HCT116 (cell line): ENCODE results near the gene TCP11L1. TPM values are rescaled to one million over a fixed set of nuclear protein-coding genes. Genes with fewer than 3 reads are reported as not detected.

ENCODE experiments used
- ATAC-seq: fragments of 200-7000 bp; cut with Tn5 transposase; 2 replicates; pipeline ENCODE4 v1.9.1; 2020; ENCODE audit warnings: mild to moderate bottlenecking, moderate library complexity
- BruUV-seq: library from RNA; stranded (reverse); fragments of 400-500 nt; replicated peaks from 2 replicates; lab custom pipeline; 2021; lab: Mats Ljungman, UMichigan
- CTCF ChIA-PET: fragments of 300-600 bp; sonication (Branson Sonifier 250); formaldehyde crosslinking; loops from one replicate; lab custom pipeline; 2021; ENCODE audit warnings: antibody characterized with exemption; lab: Charles Lee
- POLR2A ChIA-PET: fragments of 300-600, 350-600 bp; sonication (Branson Sonifier 250); formaldehyde crosslinking; loops from one replicate; lab custom pipeline; 2021; ENCODE audit warnings: antibody characterized with exemption; lab: Charles Lee
- RAD21 ChIA-PET, 2 experiments: fragments of 300-600 bp; sonication (Branson Sonifier 250); formaldehyde crosslinking; loops; one replicate each; lab custom pipeline; 2023; ENCODE audit warnings: low total read pairs in 2 of 2; ENCODE audit not compliant: uncharacterized antibody in 2 of 2, unreplicated experiment in 2 of 2, low non-redundant PET in 1 of 2; lab: Charles Lee
- DNase-seq: peaks from one replicate; pipeline ENCODE4 v3.0.0-alpha.2; 2010; ENCODE audit warnings: low read depth, low spot score
- H2AFZ ChIP-seq: fragments of 200-600 bp; shearing (Covaris generic), sonication (generic); 2 replicates; pipeline ENCODE4 v1.6.1; 2017; ENCODE audit warnings: low read depth, mixed run types, mixed read lengths, antibody characterized with exemption, low read length; ENCODE audit not compliant: poor library complexity, severe bottlenecking
- H3K27ac ChIP-seq: 2 replicates; pipeline ENCODE4 v1.5.1; 2012; ENCODE audit warnings: low read depth, low read length
- H3K27me3 ChIP-seq: fragments of 200-600 bp; sonication (generic); 2 replicates; pipeline ENCODE4 v1.6.1; 2016; ENCODE audit warnings: mixed run types, low read length, mixed read lengths; ENCODE audit not compliant: insufficient read depth
- H3K36me3 ChIP-seq, 2 experiments: fragments of 200-500 bp in 1 of 2; fragments of 200-600 bp in 1 of 2; sonication (Bioruptor generic) in 1 of 2; sonication (generic) in 1 of 2; 2 replicates each; pipeline versions ENCODE4 v1.5.1 to v1.6.1; 2014 to 2016; ENCODE audit warnings: low read length in 2 of 2, inconsistent platforms in 1 of 2, mixed read lengths in 1 of 2, mixed run types in 1 of 2; ENCODE audit not compliant: insufficient read depth in 2 of 2, control insufficient read depth in 1 of 2
- H3K4me1 ChIP-seq, 2 experiments: fragments of 200-600 bp in 1 of 2; sonication (generic) in 1 of 2; 2 replicates each; pipeline versions ENCODE4 v1.5.1 to v1.6.1; 2012 to 2017; ENCODE audit warnings: low read length in 2 of 2, inconsistent platforms in 1 of 2, mild to moderate bottlenecking in 1 of 2, mixed read lengths in 1 of 2, mixed run types in 1 of 2, moderate library complexity in 1 of 2; ENCODE audit not compliant: insufficient read depth in 2 of 2, control insufficient read depth in 1 of 2
- H3K4me2 ChIP-seq: fragments of 200-600 bp; sonication (generic); 2 replicates; pipeline ENCODE4 v1.6.1; 2017; ENCODE audit warnings: mixed run types, low read length, mixed read lengths
- H3K4me3 ChIP-seq, 2 experiments: fragments of 200-600 bp in 1 of 2; sonication (generic) in 1 of 2; replicated peaks in 1 of 2; 2 replicates each; pipeline ENCODE4 v1.5.1; 2011 to 2016; ENCODE audit warnings: low read length in 2 of 2, control low read depth in 1 of 2, low read depth in 1 of 2, mild to moderate bottlenecking in 1 of 2, mixed read lengths in 1 of 2, mixed run types in 1 of 2
- H3K79me2 ChIP-seq: fragments of 200-600 bp; sonication (generic); 2 replicates; pipeline ENCODE4 v1.6.1; 2017; ENCODE audit warnings: mild to moderate bottlenecking, mixed run types, low read length, moderate library complexity, mixed read lengths; ENCODE audit not compliant: insufficient read depth
- H3K9ac ChIP-seq: fragments of 200-600 bp; sonication (generic); 2 replicates; pipeline ENCODE4 v1.6.1; 2016; ENCODE audit warnings: low read length, mixed read lengths
- H3K9me2 ChIP-seq: fragments of 200-600 bp; sonication (generic), shearing (Covaris generic); 2 replicates; pipeline ENCODE4 v1.6.1; 2017; ENCODE audit warnings: mixed run types, mild to moderate bottlenecking, moderate library complexity; ENCODE audit not compliant: insufficient read depth
- H3K9me3 ChIP-seq, 2 experiments: fragments of 200-500 bp in 1 of 2; fragments of 200-600 bp in 1 of 2; sonication (Bioruptor generic) in 1 of 2; sonication (generic) in 1 of 2; 2 replicates each; pipeline ENCODE4 v1.6.1; 2014 to 2017; ENCODE audit warnings: low read length in 2 of 2, mixed read lengths in 2 of 2, inconsistent platforms in 1 of 2, low read depth in 1 of 2, mild to moderate bottlenecking in 1 of 2, mixed run types in 1 of 2, moderate library complexity in 1 of 2; ENCODE audit not compliant: control insufficient read depth in 1 of 2, insufficient read depth in 1 of 2
- H4K20me1 ChIP-seq: fragments of 200-600 bp; sonication (generic), shearing (Covaris generic); 2 replicates; pipeline ENCODE4 v1.6.1; 2017; ENCODE audit warnings: mixed run types, mild to moderate bottlenecking, moderate library complexity; ENCODE audit not compliant: insufficient read depth
- EGR1 ChIP-seq: IDR thresholded peaks from 2 replicates; pipeline ENCODE4 v1.6.1; 2012; ENCODE audit warnings: low read depth
- ELF1 ChIP-seq: IDR thresholded peaks from 2 replicates; pipeline ENCODE4 v1.6.1; 2012; ENCODE audit warnings: low read depth, borderline replicate concordance
- EZH2 ChIP-seq: fragments of 200-600 bp; sonication (generic); IDR thresholded peaks from 2 replicates; pipeline ENCODE4 v1.6.1; 2017; ENCODE audit warnings: antibody characterized with exemption, mixed run types
- FOSL1 ChIP-seq: IDR thresholded peaks from 2 replicates; pipeline ENCODE4 v1.6.1; 2012; ENCODE audit warnings: low read depth
- JUND ChIP-seq: IDR thresholded peaks from 2 replicates; pipeline ENCODE4 v1.6.1; 2012
- MAX ChIP-seq: IDR thresholded peaks from 2 replicates; pipeline ENCODE4 v1.6.1; 2012
- POLR2A ChIP-seq: IDR thresholded peaks from 2 replicates; pipeline ENCODE4 v1.7.0; 2011; ENCODE audit warnings: borderline replicate concordance; ENCODE audit not compliant: insufficient read depth, insufficient read length; ENCODE audit errors: extremely low read depth
- POLR2AphosphoS5 ChIP-seq: IDR thresholded peaks from 2 replicates; pipeline ENCODE4 v1.6.1; 2011; ENCODE audit warnings: mild to moderate bottlenecking, low read depth, low read length, moderate library complexity
- RAD21 ChIP-seq: IDR thresholded peaks from 2 replicates; pipeline ENCODE4 v1.6.1; 2012; ENCODE audit warnings: low read depth, mild to moderate bottlenecking
- SRF ChIP-seq: IDR thresholded peaks from 2 replicates; pipeline ENCODE4 v1.6.1; 2012; ENCODE audit warnings: low read depth
- TCF7L2 ChIP-seq: IDR thresholded peaks from 2 replicates; pipeline ENCODE4 v1.7.0; 2011; ENCODE audit warnings: borderline replicate concordance, inconsistent platforms; ENCODE audit not compliant: insufficient read depth, insufficient read length; ENCODE audit errors: extremely low read depth
- ZFX ChIP-seq: fragments of 450-650 bp; IDR thresholded peaks from 2 replicates; pipeline ENCODE4 v1.6.1; 2017
- ZNF274 ChIP-seq: fragments of 200-500 bp; sonication (Bioruptor generic); IDR thresholded peaks from 2 replicates; pipeline ENCODE4 v1.6.1; 2014; ENCODE audit warnings: mild to moderate bottlenecking, low read depth, low read length, inconsistent platforms
- intact Hi-C: fragments of 100-400 bp; cut with micrococcal nuclease; formaldehyde crosslinking; loops from 2 replicates; pipeline ENCODE4 v1.10.0; 2022
- total RNA-seq: library from RNA; stranded (reverse); gene quantifications from one replicate; pipeline ENCODE4 v1.2.1, GENCODE V29; 2021; ENCODE audit not compliant: unreplicated experiment
- TF ChIP-seq, protein P1 (sequence below): IDR thresholded peaks from 2 replicates; pipeline ENCODE4 v1.6.1; 2012; ENCODE audit warnings: low read depth

The TCP11L1 gene
- total RNA-seq, 1 experiment from 2014 or later = 12.0 TPM

- no peaks in the 10 kb centered on the region for H3K4me1 ChIP-seq
- H3K36me3 ChIP-seq = peaks cover 17 to 30% of the 10 kb centered on the region in 2 experiments
- TF ChIP-seq EZH2 = no peak
- TF ChIP-seq, protein P1, sequence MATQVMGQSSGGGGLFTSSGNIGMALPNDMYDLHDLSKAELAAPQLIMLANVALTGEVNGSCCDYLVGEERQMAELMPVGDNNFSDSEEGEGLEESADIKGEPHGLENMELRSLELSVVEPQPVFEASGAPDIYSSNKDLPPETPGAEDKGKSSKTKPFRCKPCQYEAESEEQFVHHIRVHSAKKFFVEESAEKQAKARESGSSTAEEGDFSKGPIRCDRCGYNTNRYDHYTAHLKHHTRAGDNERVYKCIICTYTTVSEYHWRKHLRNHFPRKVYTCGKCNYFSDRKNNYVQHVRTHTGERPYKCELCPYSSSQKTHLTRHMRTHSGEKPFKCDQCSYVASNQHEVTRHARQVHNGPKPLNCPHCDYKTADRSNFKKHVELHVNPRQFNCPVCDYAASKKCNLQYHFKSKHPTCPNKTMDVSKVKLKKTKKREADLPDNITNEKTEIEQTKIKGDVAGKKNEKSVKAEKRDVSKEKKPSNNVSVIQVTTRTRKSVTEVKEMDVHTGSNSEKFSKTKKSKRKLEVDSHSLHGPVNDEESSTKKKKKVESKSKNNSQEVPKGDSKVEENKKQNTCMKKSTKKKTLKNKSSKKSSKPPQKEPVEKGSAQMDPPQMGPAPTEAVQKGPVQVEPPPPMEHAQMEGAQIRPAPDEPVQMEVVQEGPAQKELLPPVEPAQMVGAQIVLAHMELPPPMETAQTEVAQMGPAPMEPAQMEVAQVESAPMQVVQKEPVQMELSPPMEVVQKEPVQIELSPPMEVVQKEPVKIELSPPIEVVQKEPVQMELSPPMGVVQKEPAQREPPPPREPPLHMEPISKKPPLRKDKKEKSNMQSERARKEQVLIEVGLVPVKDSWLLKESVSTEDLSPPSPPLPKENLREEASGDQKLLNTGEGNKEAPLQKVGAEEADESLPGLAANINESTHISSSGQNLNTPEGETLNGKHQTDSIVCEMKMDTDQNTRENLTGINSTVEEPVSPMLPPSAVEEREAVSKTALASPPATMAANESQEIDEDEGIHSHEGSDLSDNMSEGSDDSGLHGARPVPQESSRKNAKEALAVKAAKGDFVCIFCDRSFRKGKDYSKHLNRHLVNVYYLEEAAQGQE = no peak
- TF ChIP-seq JUND = no peak
- TF ChIP-seq POLR2AphosphoS5 = no peak
- TF ChIP-seq FOSL1 = no peak
- TF ChIP-seq TCF7L2 = no peak
- TF ChIP-seq RAD21 = no peak
- TF ChIP-seq EGR1 = no peak
- no peak for TF ChIP-seq SRF
- no peak for TF ChIP-seq ZNF274
- no peak for TF ChIP-seq POLR2A
- TF ChIP-seq ZFX = no peak
- TF ChIP-seq ELF1 = no peak
- TF ChIP-seq MAX = no peak
- no peak overlapping the region for H3K4me3 ChIP-seq
- no TSS peak for BruUV-seq
- no peak overlapping the region for H3K9ac ChIP-seq
- no peak for DNase-seq
- no peaks in the 10 kb centered on the region for H4K20me1 ChIP-seq
- no peak for ATAC-seq
- H3K79me2 ChIP-seq = no peaks in the 10 kb centered on the region
- ChIA-PET RAD21 (no interaction called here), POLR2A (no interaction called here), CTCF (no interaction called here)
- H3K27me3 ChIP-seq = no peaks in the 10 kb centered on the region
- intact Hi-C loops = no loop called here
- H3K9me2 ChIP-seq = no peaks in the 10 kb centered on the region
- H3K4me2 ChIP-seq = no peak overlapping the region
- H2AFZ ChIP-seq = no peak overlapping the region
- no peaks in the 10 kb centered on the region for H3K9me3 ChIP-seq
- H3K27ac ChIP-seq = no peak overlapping the region
Measured at GRCh38 chr11:33086017-33086416, 46.6 kb downstream of the TCP11L1 start.
